ENCODE data around the gene ARHGAP35.
A peak's percentile ranks its signal among the peaks of the same experiment; 100 is the strongest.
"Not testable (repeated sequence)": the region's sequence is repeated elsewhere in the genome, so short reads cannot be mapped to it uniquely, and the experiment has no call there.

ARHGAP35 gene

GRCh38 chr19:46845959-46846459 lies 14.8 kb upstream of the ARHGAP35 start:
- TF ChIP-seq ZNF384 (IDR thresholded peaks at IDR 0.05) (no peak), BHLHE40 (IDR thresholded peaks at IDR 0.05; ENCODE audit: borderline replicate concordance) (no peak), ARNT (IDR thresholded peaks at IDR 0.05) (no peak), FOXA1 (IDR thresholded peaks at IDR 0.05) (no peak), L3MBTL2 (conservative IDR thresholded peaks at IDR 0.05) (no peak), FOXK2 (IDR thresholded peaks at IDR 0.05) (no peak), CTBP1 (IDR thresholded peaks at IDR 0.05; ENCODE audit: borderline replicate concordance) (no peak), ELF4 (IDR thresholded peaks at IDR 0.05) (no peak), FOXM1 (IDR thresholded peaks at IDR 0.05; ENCODE audit: borderline replicate concordance) (no peak), TARDBP (IDR thresholded peaks at IDR 0.05) (no peak), HDGF (IDR thresholded peaks at IDR 0.05; ENCODE audit: borderline replicate concordance) (no peak), LEF1 (IDR thresholded peaks at IDR 0.05; ENCODE audit: borderline replicate concordance) (no peak), SUZ12 (IDR thresholded peaks at IDR 0.05) (no peak), SP1 (IDR thresholded peaks at IDR 0.05) (no peak), NFRKB (IDR thresholded peaks at IDR 0.05) (no peak)
- TF ChIP-seq, protein P1, sequence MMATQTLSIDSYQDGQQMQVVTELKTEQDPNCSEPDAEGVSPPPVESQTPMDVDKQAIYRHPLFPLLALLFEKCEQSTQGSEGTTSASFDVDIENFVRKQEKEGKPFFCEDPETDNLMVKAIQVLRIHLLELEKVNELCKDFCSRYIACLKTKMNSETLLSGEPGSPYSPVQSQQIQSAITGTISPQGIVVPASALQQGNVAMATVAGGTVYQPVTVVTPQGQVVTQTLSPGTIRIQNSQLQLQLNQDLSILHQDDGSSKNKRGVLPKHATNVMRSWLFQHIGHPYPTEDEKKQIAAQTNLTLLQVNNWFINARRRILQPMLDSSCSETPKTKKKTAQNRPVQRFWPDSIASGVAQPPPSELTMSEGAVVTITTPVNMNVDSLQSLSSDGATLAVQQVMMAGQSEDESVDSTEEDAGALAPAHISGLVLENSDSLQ (IDR thresholded peaks at IDR 0.05) = no peak
- ChIA-PET POLR2A (interaction anchor here (0.7 kb wide), 1 partner anchor 58 kb away, joined by 3 read pairs; the partner anchor contains the start of gene SLC1A5), CTCF (interaction anchor here (0.6 kb wide), 1 partner anchor 130 kb away, joined by 5 read pairs; no protein-coding TSS in a partner anchor)
- DNase-seq (ENCODE audit: extremely low spot score) = no peak

GRCh38 chr19:46847528-46847927 lies 13.3 kb upstream of the ARHGAP35 start:
- POLR2A ChIA-PET = no interaction called here
- DNase-seq (ENCODE audit: extremely low spot score) = no peak
- CTCF ChIA-PET = no interaction called here
- TF ChIP-seq HDGF (IDR thresholded peaks at IDR 0.05; ENCODE audit: borderline replicate concordance) (no peak), FOXA1 (IDR thresholded peaks at IDR 0.05) (no peak), FOXM1 (IDR thresholded peaks at IDR 0.05; ENCODE audit: borderline replicate concordance) (no peak), BHLHE40 (IDR thresholded peaks at IDR 0.05; ENCODE audit: borderline replicate concordance) (no peak), FOXK2 (IDR thresholded peaks at IDR 0.05) (no peak), SUZ12 (IDR thresholded peaks at IDR 0.05) (no peak), ARNT (IDR thresholded peaks at IDR 0.05) (no peak), LEF1 (IDR thresholded peaks at IDR 0.05; ENCODE audit: borderline replicate concordance) (no peak)

DNA sequence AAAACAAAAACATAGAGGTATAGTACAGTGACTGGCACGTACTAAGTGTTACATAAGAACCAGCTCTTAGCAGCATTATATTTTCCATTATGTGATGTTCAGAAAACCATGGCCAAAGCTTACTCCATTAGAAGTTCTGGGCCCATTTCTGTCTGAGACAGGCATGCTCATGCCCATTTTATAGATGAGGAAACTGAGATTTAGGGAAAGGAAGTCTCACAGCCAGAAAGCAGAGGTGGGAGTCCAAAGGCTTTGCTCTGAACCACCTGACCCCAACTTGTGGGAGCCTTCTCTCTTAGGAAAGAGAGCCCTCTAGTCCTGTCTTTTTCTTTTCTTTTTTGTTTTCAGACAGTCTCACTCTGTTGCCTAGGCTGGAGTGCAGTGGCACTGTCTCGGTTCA lies 12.4 kb upstream of the ARHGAP35 start:
- POLR2A ChIA-PET = no interaction called here
- CTCF ChIA-PET = no interaction called here
- TF ChIP-seq ARNT (IDR thresholded peaks at IDR 0.05) (no peak), SP1 (IDR thresholded peaks at IDR 0.05) (no peak)
- no peak for DNase-seq (ENCODE audit: extremely low spot score)

DNA sequence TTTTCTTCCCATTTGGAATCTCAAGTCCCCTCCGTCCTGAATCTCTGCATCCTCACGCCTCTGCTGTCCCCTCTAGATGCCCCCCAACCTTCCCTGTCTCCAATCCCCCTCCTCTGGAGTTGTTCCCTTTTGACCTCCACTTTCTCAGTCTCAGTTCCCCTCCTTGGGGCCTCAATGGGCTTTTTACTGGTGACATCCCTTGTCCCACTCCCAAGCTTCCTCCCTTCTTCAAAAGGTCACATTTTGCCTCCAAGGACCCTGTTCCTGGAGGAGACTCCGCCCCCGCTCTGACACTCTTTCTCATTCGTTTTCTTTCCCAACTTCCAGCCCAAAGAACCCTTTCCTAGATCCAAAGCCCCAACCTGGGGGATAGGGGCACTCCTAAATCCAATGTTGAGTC lies 11.2 kb upstream of the ARHGAP35 start:
- no peak for TF ChIP-seq FOXM1 (IDR thresholded peaks at IDR 0.05; ENCODE audit: borderline replicate concordance)
- TF ChIP-seq FOXA1 (IDR thresholded peaks at IDR 0.05) = no peak
- TF ChIP-seq ZNF384 (IDR thresholded peaks at IDR 0.05) = no peak
- no peak for TF ChIP-seq LEF1 (IDR thresholded peaks at IDR 0.05; ENCODE audit: borderline replicate concordance)
- TF ChIP-seq NFRKB (IDR thresholded peaks at IDR 0.05) = no peak
- TF ChIP-seq SUZ12 (IDR thresholded peaks at IDR 0.05) = no peak
- TF ChIP-seq CTBP1 (IDR thresholded peaks at IDR 0.05; ENCODE audit: borderline replicate concordance) = no peak
- TF ChIP-seq L3MBTL2 (conservative IDR thresholded peaks at IDR 0.05) = no peak
- TF ChIP-seq SP1 (IDR thresholded peaks at IDR 0.05) = no peak
- ChIA-PET CTCF (no interaction called here), POLR2A (interaction anchor here (1.4 kb wide), 1 partner anchor 12 kb away, joined by 4 read pairs; no protein-coding TSS in a partner anchor)
- no peak for DNase-seq (ENCODE audit: extremely low spot score)

DNA sequence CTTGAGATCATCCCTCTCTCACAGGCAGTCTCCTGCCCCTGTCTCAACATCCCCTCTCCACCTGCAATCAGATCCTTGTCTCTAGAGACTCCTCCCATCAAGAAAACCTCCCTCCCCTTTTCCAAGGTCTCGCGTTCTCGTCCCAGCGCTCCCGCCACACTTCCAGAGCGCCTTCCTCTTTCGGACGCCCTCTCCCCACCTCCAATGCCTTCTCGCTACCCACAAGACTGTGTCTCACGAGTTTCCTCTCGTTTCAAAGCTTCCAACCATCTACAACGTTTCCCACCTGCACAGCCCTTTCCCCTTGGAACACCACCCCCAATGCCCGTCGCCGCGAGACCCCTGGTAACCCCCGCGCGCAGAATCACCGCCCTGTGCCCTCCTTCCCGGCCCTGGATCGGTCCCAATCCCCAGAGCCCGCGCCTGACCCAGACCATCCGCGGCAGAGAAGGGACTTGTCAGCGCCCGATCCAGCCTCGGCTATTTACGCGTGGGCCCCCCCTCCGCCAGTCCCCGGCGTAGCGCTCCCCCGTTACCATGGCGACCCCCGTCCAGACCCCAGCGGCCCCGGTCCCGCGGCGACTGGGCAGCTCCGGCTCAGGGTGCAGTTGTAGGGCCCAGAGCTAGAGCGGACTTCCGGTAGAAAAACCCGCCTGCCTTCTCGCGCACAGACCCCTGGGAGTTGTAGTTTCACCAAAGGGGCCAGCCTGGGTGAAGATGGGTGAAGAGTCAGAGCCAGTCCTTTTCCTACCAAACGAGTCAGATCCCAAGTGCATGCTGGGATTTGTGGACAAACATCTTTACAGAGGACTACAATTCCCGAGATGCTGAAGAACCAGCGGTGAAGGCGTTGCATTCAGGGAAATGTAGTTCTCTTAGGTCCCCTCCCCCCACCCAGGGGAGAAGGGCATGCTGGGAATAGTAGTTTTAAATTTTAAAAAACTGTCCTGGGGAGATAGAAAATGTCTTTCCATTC lies 10.3 kb upstream of the ARHGAP35 start, which contains the start of gene AP2S1:
AP2S1 (minus strand) TSS at position 619 of the 976 bp plus-strand sequence; CDS start at position 539, 80 bp downstream.
- ChIA-PET CTCF (interaction anchor here (0.7 kb wide), 1 partner anchor 10 kb away, joined by 4 read pairs; no protein-coding TSS in a partner anchor), POLR2A (interaction anchor here (0.6 to 1.4 kb wide), 12 partner anchors 8 to 185 kb away, joined by 3 to 6 read pairs (median 4); partner anchors contain the start of genes ARHGAP35 and SLC1A5)
- TF ChIP-seq CTBP1 (IDR thresholded peaks at IDR 0.05; ENCODE audit: borderline replicate concordance) = no peak
- no peak for TF ChIP-seq HDGF (IDR thresholded peaks at IDR 0.05; ENCODE audit: borderline replicate concordance)
- TF ChIP-seq, protein P1 (IDR thresholded peaks at IDR 0.05) = no peak
- TF ChIP-seq FOXA1 (IDR thresholded peaks at IDR 0.05) = no peak
- TF ChIP-seq L3MBTL2 (conservative IDR thresholded peaks at IDR 0.05) = peak; percentile 65
- TF ChIP-seq SUZ12 (IDR thresholded peaks at IDR 0.05) = peak; percentile 97; the same call in 1 of the 2 replicates
- TF ChIP-seq ELF4 (IDR thresholded peaks at IDR 0.05) = peak; percentile 97
- TF ChIP-seq ARNT (IDR thresholded peaks at IDR 0.05) = no peak
- no peak for TF ChIP-seq FOXM1 (IDR thresholded peaks at IDR 0.05; ENCODE audit: borderline replicate concordance)
- peak; percentile 93 for DNase-seq (ENCODE audit: extremely low spot score)

DNA sequence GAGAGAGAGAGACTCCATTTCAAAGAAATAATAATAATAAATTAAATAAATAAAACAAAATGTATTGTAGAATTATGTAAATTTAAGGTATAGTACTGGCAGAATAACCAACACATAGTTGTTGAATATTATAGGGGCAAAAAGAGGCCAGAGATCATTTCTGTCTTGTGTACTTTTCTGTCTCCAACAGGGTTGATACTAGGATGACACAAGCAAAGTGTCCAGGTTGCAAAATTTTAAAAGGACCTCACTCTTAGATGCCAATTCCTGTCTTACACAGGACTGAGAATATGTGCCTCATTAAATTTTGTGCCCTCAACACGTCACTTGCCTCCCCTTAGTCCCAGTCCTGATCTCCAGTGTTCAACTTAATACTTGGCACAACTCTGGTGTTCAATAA lies 8.0 kb upstream of the ARHGAP35 start:
- POLR2A ChIA-PET = interaction anchor here (0.8 kb wide), 1 partner anchor 64 kb away, joined by 4 read pairs; the partner anchor contains the start of gene SLC1A5
- CTCF ChIA-PET = interaction anchor here (1.0 kb wide), 1 partner anchor 138 kb away, joined by 5 read pairs; no protein-coding TSS in a partner anchor
- no peak for DNase-seq (ENCODE audit: extremely low spot score)
- TF ChIP-seq FOXM1 (IDR thresholded peaks at IDR 0.05; ENCODE audit: borderline replicate concordance) (no peak), TARDBP (IDR thresholded peaks at IDR 0.05) (no peak), ARNT (IDR thresholded peaks at IDR 0.05) (no peak), NFRKB (IDR thresholded peaks at IDR 0.05) (no peak), SUZ12 (IDR thresholded peaks at IDR 0.05) (no peak), ELF4 (IDR thresholded peaks at IDR 0.05) (no peak), FOXK2 (IDR thresholded peaks at IDR 0.05) (no peak), L3MBTL2 (conservative IDR thresholded peaks at IDR 0.05) (no peak), HDGF (IDR thresholded peaks at IDR 0.05; ENCODE audit: borderline replicate concordance) (no peak), BHLHE40 (IDR thresholded peaks at IDR 0.05; ENCODE audit: borderline replicate concordance) (no peak), CTBP1 (IDR thresholded peaks at IDR 0.05; ENCODE audit: borderline replicate concordance) (no peak), ZNF384 (IDR thresholded peaks at IDR 0.05) (no peak), SP1 (IDR thresholded peaks at IDR 0.05) (no peak), LEF1 (IDR thresholded peaks at IDR 0.05; ENCODE audit: borderline replicate concordance) (no peak), FOXA1 (IDR thresholded peaks at IDR 0.05) (no peak)
- TF ChIP-seq, protein P1 (IDR thresholded peaks at IDR 0.05) = no peak

DNA sequence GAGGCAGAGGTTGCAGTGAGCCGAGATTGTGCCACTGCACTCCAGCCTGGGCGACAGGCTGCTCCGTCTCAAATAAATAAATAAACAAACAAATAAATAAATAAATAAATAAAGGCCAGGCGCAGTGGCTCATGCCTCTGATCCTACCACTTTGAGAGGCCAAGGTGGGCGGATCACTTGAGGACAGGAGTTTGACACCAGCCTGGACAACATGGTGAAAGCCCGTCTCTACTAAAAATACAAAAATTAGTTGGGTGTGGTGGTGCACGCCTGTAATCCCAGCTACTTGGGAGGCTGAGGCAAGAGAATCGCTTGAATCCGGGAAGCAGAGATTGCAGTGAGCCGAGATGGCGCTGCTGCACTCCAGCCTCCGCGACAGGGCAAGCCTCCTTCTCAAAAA lies 6.1 kb upstream of the ARHGAP35 start:
- POLR2A ChIA-PET = interaction anchor here (1.0 kb wide), 1 partner anchor 66 kb away, joined by 4 read pairs; the partner anchor contains the start of gene SLC1A5
- CTCF ChIA-PET; DNase-seq (ENCODE audit: extremely low spot score): not testable (repeated sequence)
